H1 (cell line): Measurements from ENCODE around the gene TCF20. TPM values are rescaled to one million over a fixed set of nuclear protein-coding genes. Genes with fewer than 3 reads are reported as not detected.

Experiments
- CTCF ChIA-PET: fragments of 300-600 bp; sonication (Branson Sonifier 250); formaldehyde crosslinking; loops from one replicate; lab custom pipeline; 2021; ENCODE audit not compliant: partially characterized antibody; lab: Charles Lee
- POLR2A ChIA-PET: fragments of 300-600 bp; sonication (Branson Sonifier 250); formaldehyde crosslinking; loops from one replicate; lab custom pipeline; 2021; ENCODE audit warnings: inconsistent platforms; ENCODE audit not compliant: partially characterized antibody; lab: Charles Lee
- DNase-seq, 2 experiments: peaks; one replicate each; pipeline versions ENCODE4 v3.0.0 to v3.0.0-alpha.2; 2010 to 2022; ENCODE audit warnings: low spot score in 2 of 2, low read depth in 1 of 2, mixed read lengths in 1 of 2
- FAIRE-seq: peaks from 2 replicates; lab custom pipeline; 2011; peaks lifted over from hg19 to GRCh38; lab: Jason Lieb, UNC
- H2AFZ ChIP-seq: 2 replicates; pipeline ENCODE4 v1.8.1; 2012; ENCODE audit warnings: low read length, inconsistent platforms
- H2AK5ac ChIP-seq: 2 replicates; pipeline ENCODE4 v1.6.1; 2013; ENCODE audit warnings: low read depth, low read length
- H2BK120ac ChIP-seq: replicated peaks from 2 replicates; pipeline ENCODE3; 2013; ENCODE audit warnings: low read depth, low read length, inconsistent platforms
- H2BK12ac ChIP-seq: 2 replicates; pipeline ENCODE4 v1.6.1; 2013; ENCODE audit warnings: low read depth, low read length
- H2BK15ac ChIP-seq: 2 replicates; pipeline ENCODE4 v1.6.1; 2013; ENCODE audit warnings: low read length
- H2BK20ac ChIP-seq: 2 replicates; pipeline ENCODE4 v1.6.1; 2013; ENCODE audit warnings: low read length
- H2BK5ac ChIP-seq: 2 replicates; pipeline ENCODE4 v1.6.1; 2013; ENCODE audit warnings: low read depth, low read length
- H3K14ac ChIP-seq: 2 replicates; pipeline ENCODE4 v1.6.1; 2013; ENCODE audit warnings: inconsistent platforms; ENCODE audit not compliant: insufficient read length
- H3K18ac ChIP-seq: 2 replicates; pipeline ENCODE4 v1.6.1; 2013; ENCODE audit warnings: low read length; ENCODE audit errors: extremely low read depth
- H3K23ac ChIP-seq: 2 replicates; pipeline ENCODE4 v1.6.1; 2013; ENCODE audit warnings: inconsistent platforms; ENCODE audit not compliant: insufficient read length
- H3K23me2 ChIP-seq: 2 replicates; pipeline ENCODE4 v1.6.1; 2013; ENCODE audit warnings: low read depth, low read length
- H3K27ac ChIP-seq: 2 replicates; pipeline ENCODE4 v1.6.1; 2011; ENCODE audit warnings: low read depth, low read length, inconsistent platforms
- H3K27me3 ChIP-seq, 4 experiments: replicated peaks in 1 of 4; 1 replicate in 1 of 4; 2 replicates in 3 of 4; pipeline versions ENCODE4 v1.6.1 to v1.8.1; 2011 to 2013; ENCODE audit warnings: low read length in 3 of 4, mild to moderate bottlenecking in 3 of 4, inconsistent platforms in 2 of 4, mixed read lengths in 2 of 4, moderate library complexity in 1 of 4; ENCODE audit not compliant: control insufficient read depth in 3 of 4, insufficient read depth in 3 of 4; ENCODE audit errors: extremely low read depth in 1 of 4
- H3K36me3 ChIP-seq, 4 experiments: 2 replicates each; pipeline versions ENCODE4 v1.6.1 to v1.8.1; 2011 to 2013; ENCODE audit warnings: mild to moderate bottlenecking in 4 of 4, low read length in 3 of 4, moderate library complexity in 2 of 4, control low read depth in 1 of 4, inconsistent platforms in 1 of 4; ENCODE audit not compliant: insufficient read depth in 4 of 4, control insufficient read depth in 2 of 4
- H3K4ac ChIP-seq: replicated peaks from 2 replicates; pipeline ENCODE3; 2013; ENCODE audit warnings: low read length, low read depth, mixed read lengths, inconsistent platforms; ENCODE audit not compliant: insufficient read length
- H3K4me1 ChIP-seq, 4 experiments: replicated peaks in 1 of 4; 1 replicate in 1 of 4; 2 replicates in 3 of 4; pipeline versions ENCODE4 v1.6.1 to v1.8.1; 2011 to 2013; ENCODE audit warnings: low read length in 3 of 4, inconsistent platforms in 2 of 4, mixed read lengths in 1 of 4; ENCODE audit not compliant: insufficient read depth in 4 of 4, control insufficient read depth in 3 of 4
- H3K4me2 ChIP-seq, 2 experiments: 2 replicates each; pipeline versions ENCODE4 v1.6.1 to v1.8.1; 2011 to 2013; ENCODE audit warnings: low read depth in 2 of 2, low read length in 2 of 2, control low read depth in 1 of 2, inconsistent platforms in 1 of 2, mild to moderate bottlenecking in 1 of 2; ENCODE audit not compliant: insufficient read depth in 1 of 2
- H3K4me3 ChIP-seq, 4 experiments: fragments of 200-600, 300-600 bp in 1 of 4; sonication (generic), shearing (Covaris generic), sonication (Bioruptor Twin) in 1 of 4; 2 replicates each; pipeline versions ENCODE4 v1.5.1 to v1.8.1; 2011 to 2016; ENCODE audit warnings: low read length in 4 of 4, low read depth in 3 of 4, control low read depth in 2 of 4, inconsistent platforms in 2 of 4, mild to moderate bottlenecking in 2 of 4, mixed read lengths in 1 of 4, moderate library complexity in 1 of 4; ENCODE audit not compliant: insufficient read depth in 2 of 4; ENCODE audit errors: extremely low read depth in 1 of 4
- H3K56ac ChIP-seq: replicated peaks from 2 replicates; pipeline ENCODE3; 2013; ENCODE audit warnings: low read depth, mild to moderate bottlenecking, mixed read lengths, low read length, inconsistent platforms; ENCODE audit not compliant: insufficient read length
- H3K79me1 ChIP-seq: 2 replicates; pipeline ENCODE4 v1.6.1; 2013; ENCODE audit warnings: low read depth, low read length, control low read depth
- H3K79me2 ChIP-seq, 2 experiments: 2 replicates each; pipeline versions ENCODE4 v1.6.1 to v1.8.1; 2012 to 2013; ENCODE audit warnings: low read length in 2 of 2, mild to moderate bottlenecking in 2 of 2, inconsistent platforms in 1 of 2; ENCODE audit not compliant: insufficient read depth in 2 of 2, control insufficient read depth in 1 of 2
- H3K9ac ChIP-seq, 4 experiments: replicated peaks in 1 of 4; 1 replicate in 1 of 4; 2 replicates in 3 of 4; pipeline versions ENCODE4 v1.6.1 to v1.8.1; 2011 to 2013; ENCODE audit warnings: low read depth in 3 of 4, low read length in 3 of 4, control low read depth in 2 of 4, mild to moderate bottlenecking in 2 of 4, moderate library complexity in 2 of 4, inconsistent platforms in 1 of 4; ENCODE audit errors: extremely low read depth in 1 of 4
- H3K9me3 ChIP-seq, 2 experiments: 2 replicates each; pipeline versions ENCODE4 v1.6.1 to v1.8.1; 2012 to 2013; ENCODE audit warnings: mild to moderate bottlenecking in 2 of 2, moderate library complexity in 2 of 2, control low read depth in 1 of 2, inconsistent platforms in 1 of 2, low read depth in 1 of 2, low read length in 1 of 2, mixed read lengths in 1 of 2; ENCODE audit not compliant: insufficient read depth in 2 of 2
- H4K20me1 ChIP-seq, 2 experiments: replicated peaks in 1 of 2; 2 replicates each; pipeline versions ENCODE3 to v1.8.1; 2011 to 2013; ENCODE audit warnings: inconsistent platforms in 2 of 2, low read length in 2 of 2, mild to moderate bottlenecking in 1 of 2; ENCODE audit not compliant: insufficient read depth in 2 of 2, control insufficient read depth in 1 of 2
- H4K5ac ChIP-seq: 2 replicates; pipeline ENCODE4 v1.6.1; 2013; ENCODE audit warnings: low read length, low read depth, mixed read lengths, inconsistent platforms; ENCODE audit not compliant: insufficient read length
- H4K8ac ChIP-seq: 2 replicates; pipeline ENCODE4 v1.8.0; 2013; ENCODE audit warnings: mild to moderate bottlenecking, moderate library complexity, low read length, inconsistent platforms; ENCODE audit not compliant: insufficient read depth; ENCODE audit errors: extremely low read depth
- H4K91ac ChIP-seq: replicated peaks from 2 replicates; pipeline ENCODE3; 2013; ENCODE audit warnings: low read length, mixed read lengths, inconsistent platforms; ENCODE audit not compliant: insufficient read length
- BRCA1 ChIP-seq: IDR thresholded peaks from 2 replicates; pipeline ENCODE4 v1.6.1; 2012; ENCODE audit warnings: low read depth, low read length, improper control_type of control experiment
- MAFK ChIP-seq: IDR thresholded peaks from 2 replicates; pipeline ENCODE4 v1.6.1; 2012; ENCODE audit warnings: low read depth, mild to moderate bottlenecking, improper control_type of control experiment, low read length
- POLR2A ChIP-seq, 2 experiments: IDR thresholded peaks; 1 replicate in 1 of 2; 2 replicates in 1 of 2; pipeline ENCODE4 v1.6.1; 2011; ENCODE audit warnings: low read depth in 2 of 2, low read length in 2 of 2, mild to moderate bottlenecking in 2 of 2; ENCODE audit errors: control extremely low read depth in 1 of 2
- polyA plus RNA-seq, 7 experiments: library from polyadenylated mRNA; depleted of rRNA in 3 of 7; stranded (reverse) in 5 of 7; unstranded in 2 of 7; fragments of >200 nt in 5 of 7; fragments of 200-250 nt in 2 of 7; gene quantifications; 1 replicate in 5 of 7; 2 replicates in 1 of 7; 4 replicates in 1 of 7; pipeline versions ENCODE4 v1.2.1 to v1.2.3, GENCODE V29; 2011 to 2013; ENCODE audit warnings: missing spikeins in 2 of 7, mixed read lengths in 2 of 7
- total RNA-seq: library from RNA; stranded (reverse); fragmentation: NEBNext Ultra II Directional; extraction: Animal tissue kit (Norgen Biotek cat#: 25700); gene quantifications from 2 replicates; pipeline ENCODE4 v1.2.1, GENCODE V29; 2021
- TF ChIP-seq, protein P1 (sequence below), 3 experiments: IDR thresholded peaks; 1 replicate in 2 of 3; 2 replicates in 1 of 3; pipeline versions ENCODE4 v1.5.1 to v1.6.1; 2011; ENCODE audit warnings: low read length in 3 of 3, mild to moderate bottlenecking in 3 of 3, inconsistent platforms in 2 of 3, low read depth in 1 of 3, moderate library complexity in 1 of 3; ENCODE audit not compliant: insufficient read depth in 1 of 3; ENCODE audit errors: control extremely low read depth in 1 of 3

The TCF20 gene
- total and polyA plus RNA-seq, 2 of the 8 experiments (the other 6 are each of a cell fraction or from before 2014, with no cell fraction given) = 22.0 to 79.8 TPM

DNA sequence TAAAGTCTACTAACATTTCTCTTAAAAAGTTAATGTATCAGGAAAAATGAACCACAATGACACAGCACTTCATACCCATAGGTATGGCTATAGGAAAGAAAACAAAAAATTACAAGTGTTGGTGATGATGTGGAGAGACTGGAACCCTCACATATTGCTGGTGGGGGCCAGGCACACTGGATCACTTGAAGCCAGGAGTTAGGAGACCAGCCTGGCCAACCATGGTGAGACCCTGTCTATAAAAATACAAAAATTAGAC, 26.7 kb downstream of the TCF20 start:
- Histone ChIP-seq H3K9ac (no peak overlapping the region), H3K56ac (no peak overlapping the region), H3K79me2 (peaks cover 0 to 77% of the 10 kb centered on the region in 2 experiments; a peak in 2 of 4 replicates), H3K27ac (no peak overlapping the region), H2BK5ac (no peak overlapping the region), H3K4ac (no peak overlapping the region), H3K9me3 (no peaks in the 10 kb centered on the region), H4K20me1 (peaks cover 12 to 15% of the 10 kb centered on the region in 2 experiments), H3K79me1 (peaks cover 5% of the 10 kb centered on the region; the same call in 1 of the 2 replicates), H3K36me3 (no peaks in the 10 kb centered on the region), H2BK12ac (no peak overlapping the region), H4K5ac (no peak overlapping the region), H3K14ac (no peak overlapping the region), H2AK5ac (no peak overlapping the region), H3K4me1 (no peaks in the 10 kb centered on the region), H2BK15ac (no peak overlapping the region), H2AFZ (no peak overlapping the region), H3K18ac (no peak overlapping the region), H2BK120ac (no peak overlapping the region), H3K4me3 (no peak overlapping the region), H3K27me3 (no peaks in the 10 kb centered on the region), H4K91ac (no peak overlapping the region), H3K23ac (no peak overlapping the region), H2BK20ac (no peak overlapping the region), H3K23me2 (no peaks in the 10 kb centered on the region)
- FAIRE-seq = no peak
- ChIA-PET POLR2A (no interaction called here), CTCF (interaction anchor here (0.6 to 1.4 kb wide), 3 partner anchors 25 to 578 kb away, joined by 3 read pairs; no protein-coding TSS in a partner anchor)
- DNase-seq = no peak
- TF ChIP-seq MAFK (no peak), BRCA1 (no peak), POLR2A (IDR thresholded peaks at IDR 0.05; ENCODE audit: control extremely low read depth in 1 of 2, low read depth in 2 of 2, low read length in 2 of 2) (no peak)
- TF ChIP-seq, protein P1, sequence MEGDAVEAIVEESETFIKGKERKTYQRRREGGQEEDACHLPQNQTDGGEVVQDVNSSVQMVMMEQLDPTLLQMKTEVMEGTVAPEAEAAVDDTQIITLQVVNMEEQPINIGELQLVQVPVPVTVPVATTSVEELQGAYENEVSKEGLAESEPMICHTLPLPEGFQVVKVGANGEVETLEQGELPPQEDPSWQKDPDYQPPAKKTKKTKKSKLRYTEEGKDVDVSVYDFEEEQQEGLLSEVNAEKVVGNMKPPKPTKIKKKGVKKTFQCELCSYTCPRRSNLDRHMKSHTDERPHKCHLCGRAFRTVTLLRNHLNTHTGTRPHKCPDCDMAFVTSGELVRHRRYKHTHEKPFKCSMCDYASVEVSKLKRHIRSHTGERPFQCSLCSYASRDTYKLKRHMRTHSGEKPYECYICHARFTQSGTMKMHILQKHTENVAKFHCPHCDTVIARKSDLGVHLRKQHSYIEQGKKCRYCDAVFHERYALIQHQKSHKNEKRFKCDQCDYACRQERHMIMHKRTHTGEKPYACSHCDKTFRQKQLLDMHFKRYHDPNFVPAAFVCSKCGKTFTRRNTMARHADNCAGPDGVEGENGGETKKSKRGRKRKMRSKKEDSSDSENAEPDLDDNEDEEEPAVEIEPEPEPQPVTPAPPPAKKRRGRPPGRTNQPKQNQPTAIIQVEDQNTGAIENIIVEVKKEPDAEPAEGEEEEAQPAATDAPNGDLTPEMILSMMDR (IDR thresholded peaks at IDR 0.05; ENCODE audit: control extremely low read depth in 1 of 3, insufficient read depth in 1 of 3, low read depth in 1 of 3, low read length in 3 of 3) = no peak
- TF ChIP-seq, all 59 proteins: peak for 0
- Histone ChIP-seq H4K8ac (no peak overlapping the region), H3K4me2 (no peak overlapping the region)
